Measurements from ENCODE around the gene DRC3. TPM values are rescaled to one million over a fixed set of nuclear protein-coding genes. Genes with fewer than 3 reads are reported as not detected.

Gene DRC3
- polyA plus RNA-seq, 1 donor (not counting 4 experiments of a cell fraction or from before 2014, with no cell fraction given): 0.69 TPM

GRCh38 chr17:17988427-17988945 is 15.8 kb downstream of the DRC3 start:
- H3K9me1 ChIP-seq (ENCODE audit: control insufficient read depth, extremely low read depth, insufficient read depth, low read length): no peaks in the 10 kb centered on the region
- TF ChIP-seq EZH2 (IDR thresholded peaks at IDR 0.05; ENCODE audit: low read length) (no peak), CTCF (optimal IDR thresholded peaks at IDR 0.05 in 1 of 3, IDR thresholded peaks at IDR 0.05 in 1 of 3, conservative IDR thresholded peaks at IDR 0.05 in 1 of 3; ENCODE audit: extremely low read depth in 1 of 3, insufficient read depth in 2 of 3, low read length in 3 of 3) (no peak)
- H3K27me3 ChIP-seq (ENCODE audit: control insufficient read depth, extremely low read depth, insufficient read depth, low read length): no peaks in the 10 kb centered on the region
- no peaks in the 10 kb centered on the region for H3K36me3 ChIP-seq (ENCODE audit: control insufficient read depth in 2 of 2, extremely low read depth in 1 of 2, insufficient read depth in 2 of 2, low read length in 2 of 2)
- DNase-seq (ENCODE audit: low read depth, low spot score) (no peak), FAIRE-seq (no peak)
- no peak overlapping the region for H3K4me2 ChIP-seq (ENCODE audit: control insufficient read depth, extremely low read depth, insufficient read depth, low read depth, low read length)
- H3K79me2 ChIP-seq (ENCODE audit: control insufficient read depth, insufficient read depth, low read length): no peaks in the 10 kb centered on the region
- no peak overlapping the region for H3K27ac ChIP-seq (ENCODE audit: control insufficient read depth, insufficient read depth, low read length)
- no peak overlapping the region for H2AFZ ChIP-seq (ENCODE audit: control insufficient read depth, low read length)
- no peak overlapping the region for H3K4me3 ChIP-seq (ENCODE audit: control insufficient read depth in 2 of 3, extremely low read depth in 1 of 3, insufficient read depth in 2 of 3, low read depth in 1 of 3, low read length in 3 of 3)
- H3K4me1 ChIP-seq (ENCODE audit: control insufficient read depth, extremely low read depth, insufficient read depth, low read length): peaks cover 18% of the 10 kb centered on the region
- no peaks in the 10 kb centered on the region for H3K9me3 ChIP-seq (ENCODE audit: control insufficient read depth, low read depth, low read length)
- dilution Hi-C loops (cut with MboI; ENCODE audit: extremely low pct_ligation_motif_present, low sequenced_read_pairs): no loop called here
- H4K20me1 ChIP-seq (ENCODE audit: control insufficient read depth, extremely low read depth, insufficient read depth, low read length): no peaks in the 10 kb centered on the region
- H3K9ac ChIP-seq (ENCODE audit: control insufficient read depth, extremely low read depth, insufficient read depth, low read length): no peak overlapping the region

- Histone ChIP-seq H4K20me1 (ENCODE audit: control insufficient read depth, extremely low read depth, insufficient read depth, low read length) (no peaks in the 10 kb centered on the region), H3K79me2 (ENCODE audit: control insufficient read depth, insufficient read depth, low read length) (no peaks in the 10 kb centered on the region), H2AFZ (ENCODE audit: control insufficient read depth, low read length) (no peak overlapping the region), H3K9me3 (ENCODE audit: control insufficient read depth, low read depth, low read length) (no peaks in the 10 kb centered on the region), H3K36me3 (ENCODE audit: control insufficient read depth in 2 of 2, extremely low read depth in 1 of 2, insufficient read depth in 2 of 2, low read length in 2 of 2) (no peaks in the 10 kb centered on the region), H3K9me1 (ENCODE audit: control insufficient read depth, extremely low read depth, insufficient read depth, low read length) (no peaks in the 10 kb centered on the region), H3K27me3 (ENCODE audit: control insufficient read depth, extremely low read depth, insufficient read depth, low read length) (no peaks in the 10 kb centered on the region), H3K4me3 (ENCODE audit: control insufficient read depth in 2 of 3, extremely low read depth in 1 of 3, insufficient read depth in 2 of 3, low read depth in 1 of 3, low read length in 3 of 3) (no peak overlapping the region), H3K9ac (ENCODE audit: control insufficient read depth, extremely low read depth, insufficient read depth, low read length) (no peak overlapping the region), H3K4me1 (ENCODE audit: control insufficient read depth, extremely low read depth, insufficient read depth, low read length) (peaks cover 17% of the 10 kb centered on the region), H3K4me2 (ENCODE audit: control insufficient read depth, extremely low read depth, insufficient read depth, low read depth, low read length) (no peak overlapping the region), H3K27ac (ENCODE audit: control insufficient read depth, insufficient read depth, low read length) (no peak overlapping the region)
- dilution Hi-C loops (cut with MboI; ENCODE audit: extremely low pct_ligation_motif_present, low sequenced_read_pairs): no loop called here
- no peak for TF ChIP-seq EZH2 (IDR thresholded peaks at IDR 0.05; ENCODE audit: low read length)
- TF ChIP-seq CTCF (optimal IDR thresholded peaks at IDR 0.05 in 1 of 3, IDR thresholded peaks at IDR 0.05 in 1 of 3, conservative IDR thresholded peaks at IDR 0.05 in 1 of 3; ENCODE audit: extremely low read depth in 1 of 3, insufficient read depth in 2 of 3, low read length in 3 of 3): no peak
- DNase-seq (ENCODE audit: low read depth, low spot score) (no peak), FAIRE-seq (no peak)
Observed at GRCh38 chr17:17989081-17989480, 16.4 kb downstream of the DRC3 start.
